Measurements from ENCODE around the gene PRELID2. TPM values are rescaled to one million over a fixed set of nuclear protein-coding genes. Genes with fewer than 3 reads are reported as not detected.

PRELID2 gene
- polyA plus RNA-seq, 3 donors = 0.77 to 2.0 (median 1.5) TPM

- no peaks in the 10 kb centered on the region for H3K36me3 ChIP-seq (replicated peaks in 1 of 2; ENCODE audit: control insufficient read depth in 1 of 2, insufficient read depth in 2 of 2, low read length in 2 of 2)
- H4K20me1 ChIP-seq (ENCODE audit: insufficient read depth, low read length) = no peaks in the 10 kb centered on the region
- no peak overlapping the region for H3K4me3 ChIP-seq (replicated peaks in 1 of 3; ENCODE audit: low read depth in 2 of 3, low read length in 3 of 3)
- Mint-ChIP-seq H3K4me3 (no peak overlapping the region), H3K9me3 (peaks cover 9 to 28% (median 21%) of the 10 kb centered on the region in 7 donors), H3K27ac (no peak overlapping the region), H3K4me1 (no peaks in the 10 kb centered on the region), H3K27me3 (ENCODE audit: low read depth in 3 of 3) (no peaks in the 10 kb centered on the region), H3K36me3 (peaks cover 1 to 9% of the 10 kb centered on the region in 2 donors)
- H3K27me3 ChIP-seq (ENCODE audit: control insufficient read depth in 2 of 2, insufficient read depth in 2 of 2, low read length in 2 of 2) = no peaks in the 10 kb centered on the region
- no peaks in the 10 kb centered on the region for H3K79me2 ChIP-seq (ENCODE audit: insufficient read depth, low read length)
- no peaks in the 10 kb centered on the region for H3K4me1 ChIP-seq (ENCODE audit: control insufficient read depth in 1 of 2, insufficient read depth in 2 of 2, low read length in 2 of 2)
- H3K9ac ChIP-seq (ENCODE audit: insufficient read depth, low read length, poor library complexity, severe bottlenecking) = no peak overlapping the region
- no peak overlapping the region for H3K27ac ChIP-seq (ENCODE audit: low read depth in 1 of 2, low read length in 2 of 2)
- WGBS (ENCODE audit: insufficient coverage) = no CpG with 5 or more reads among the region's 1 CpG
- H3K4me2 ChIP-seq (replicated peaks; ENCODE audit: extremely low read depth, low read length, poor library complexity, severe bottlenecking) = no peak overlapping the region
- no peak for DNase-seq
- intact Hi-C loops (cut with micrococcal nuclease) = no loop called here
- no peak for TF ChIP-seq CTCF (IDR thresholded peaks at IDR 0.05)
- H2AFZ ChIP-seq (ENCODE audit: insufficient read depth, low read depth, low read length, poor library complexity, severe bottlenecking) = no peak overlapping the region
- peaks cover 14 to 25% of the 10 kb centered on the region in 2 donors for H3K9me3 ChIP-seq (replicated peaks in 1 of 2; ENCODE audit: control insufficient read depth in 1 of 2, insufficient read depth in 1 of 2, low read length in 2 of 2)
Observed at GRCh38 chr5:145723516-145723915, 111.6 kb downstream of the PRELID2 start.

- intact Hi-C loops (cut with micrococcal nuclease) = no loop called here
- H3K27ac ChIP-seq (ENCODE audit: low read depth in 1 of 2, low read length in 2 of 2) = no peak overlapping the region
- H3K4me1 Mint-ChIP-seq = no peaks in the 10 kb centered on the region
- H4K20me1 ChIP-seq (ENCODE audit: insufficient read depth, low read length) = no peaks in the 10 kb centered on the region
- WGBS (ENCODE audit: insufficient coverage) = no CpG with 5 or more reads among the region's 1 CpG
- H3K27ac Mint-ChIP-seq = no peak overlapping the region
- peaks cover 0 to 2% (median 0%) of the 10 kb centered on the region in 7 donors for H3K9me3 Mint-ChIP-seq
- no peaks in the 10 kb centered on the region for H3K36me3 ChIP-seq (replicated peaks in 1 of 2; ENCODE audit: control insufficient read depth in 1 of 2, insufficient read depth in 2 of 2, low read length in 2 of 2)
- H3K4me2 ChIP-seq (replicated peaks; ENCODE audit: extremely low read depth, low read length, poor library complexity, severe bottlenecking) = no peak overlapping the region
- no peaks in the 10 kb centered on the region for H3K4me1 ChIP-seq (ENCODE audit: control insufficient read depth in 1 of 2, insufficient read depth in 2 of 2, low read length in 2 of 2)
- H3K4me3 ChIP-seq (replicated peaks in 1 of 3; ENCODE audit: low read depth in 2 of 3, low read length in 3 of 3) = no peak overlapping the region
- no peak overlapping the region for H3K4me3 Mint-ChIP-seq
- no peak for TF ChIP-seq CTCF (IDR thresholded peaks at IDR 0.05)
- no peak overlapping the region for H2AFZ ChIP-seq (ENCODE audit: insufficient read depth, low read depth, low read length, poor library complexity, severe bottlenecking)
- H3K79me2 ChIP-seq (ENCODE audit: insufficient read depth, low read length) = no peaks in the 10 kb centered on the region
- H3K36me3 Mint-ChIP-seq = no peaks in the 10 kb centered on the region
- H3K9me3 ChIP-seq (replicated peaks in 1 of 2; ENCODE audit: control insufficient read depth in 1 of 2, insufficient read depth in 1 of 2, low read length in 2 of 2) = no peaks in the 10 kb centered on the region
- H3K27me3 ChIP-seq (ENCODE audit: control insufficient read depth in 2 of 2, insufficient read depth in 2 of 2, low read length in 2 of 2) = no peaks in the 10 kb centered on the region
- DNase-seq = no peak
- no peak overlapping the region for H3K9ac ChIP-seq (ENCODE audit: insufficient read depth, low read length, poor library complexity, severe bottlenecking)
- no peaks in the 10 kb centered on the region for H3K27me3 Mint-ChIP-seq (ENCODE audit: low read depth in 3 of 3)
Observed at GRCh38 chr5:145718956-145719355, 116.2 kb downstream of the PRELID2 start.
